Lower lobe of right lung (tissue), 2 donors: ENCODE data around the gene LPIN3. TPM values are rescaled to one million over a fixed set of nuclear protein-coding genes. Genes with fewer than 3 reads are reported as not detected.
A peak's percentile ranks its signal among the peaks of the same experiment; 100 is the strongest.

Experiments used
- ATAC-seq, 2 donors: fragments of 200-7000 bp; cut with Tn5 transposase; one replicate each; pipeline ENCODE4 v1.9.1; 2020 to 2022; ENCODE audit warnings: mild to moderate bottlenecking in 2 of 2, moderate library complexity in 2 of 2
- DNase-seq: peaks from one replicate; pipeline ENCODE4 v3.0.0-alpha.2; 2020
- H3K27ac ChIP-seq: fragments of 200-600 bp; one replicate; pipeline ENCODE4 v1.8.0; 2022
- H3K27me3 ChIP-seq: fragments of 200-600 bp; one replicate; pipeline ENCODE4 v1.8.0; 2022; ENCODE audit warnings: low read depth
- H3K36me3 ChIP-seq: fragments of 200-600 bp; one replicate; pipeline ENCODE4 v1.8.0; 2022; ENCODE audit warnings: mild to moderate bottlenecking
- H3K4me1 ChIP-seq: fragments of 200-600 bp; one replicate; pipeline ENCODE4 v1.8.0; 2022
- H3K4me3 ChIP-seq: fragments of 200-600 bp; one replicate; pipeline ENCODE4 v1.8.0; 2022; ENCODE audit warnings: mild to moderate bottlenecking
- H3K9me3 ChIP-seq: fragments of 200-600 bp; one replicate; pipeline ENCODE4 v1.8.0; 2022
- intact Hi-C: fragments of 100-400 bp; cut with DNase I; formaldehyde crosslinking; loops from one replicate; pipeline ENCODE4 v1.11.0; 2022
- total RNA-seq: library from RNA; stranded (reverse); fragmentation: NEBNext Ultra II Directional; extraction: Animal tissue kit (Norgen Biotek cat#: 25700); gene quantifications from one replicate; pipeline ENCODE4 v1.2.1, GENCODE V29; 2021
- TF ChIP-seq, protein P1 (sequence below): fragments of 200-600 bp; IDR thresholded peaks from one replicate; pipeline ENCODE4 v1.8.0; 2022; ENCODE audit warnings: antibody characterized with exemption, mild to moderate bottlenecking
- donor health status: DM: no; HTN: yes; CAD: no; lungs with severe emphysema.

The LPIN3 gene
- total RNA-seq, 1 donor from 2014 or later: 16.3 TPM

GRCh38 chr20:41365777-41366545 lies 25.3 kb downstream of the LPIN3 start:
- Histone ChIP-seq H3K27ac (no peak overlapping the region), H3K4me3 (peak overlapping the region; percentile 27), H3K36me3 (no peaks in the 10 kb centered on the region), H3K4me1 (peaks cover 4% of the 10 kb centered on the region), H3K27me3 (peaks cover 42% of the 10 kb centered on the region), H3K9me3 (no peaks in the 10 kb centered on the region)
- ATAC-seq (no peak), DNase-seq (no peak)
- intact Hi-C loops: no loop called here
- TF ChIP-seq, protein P1, sequence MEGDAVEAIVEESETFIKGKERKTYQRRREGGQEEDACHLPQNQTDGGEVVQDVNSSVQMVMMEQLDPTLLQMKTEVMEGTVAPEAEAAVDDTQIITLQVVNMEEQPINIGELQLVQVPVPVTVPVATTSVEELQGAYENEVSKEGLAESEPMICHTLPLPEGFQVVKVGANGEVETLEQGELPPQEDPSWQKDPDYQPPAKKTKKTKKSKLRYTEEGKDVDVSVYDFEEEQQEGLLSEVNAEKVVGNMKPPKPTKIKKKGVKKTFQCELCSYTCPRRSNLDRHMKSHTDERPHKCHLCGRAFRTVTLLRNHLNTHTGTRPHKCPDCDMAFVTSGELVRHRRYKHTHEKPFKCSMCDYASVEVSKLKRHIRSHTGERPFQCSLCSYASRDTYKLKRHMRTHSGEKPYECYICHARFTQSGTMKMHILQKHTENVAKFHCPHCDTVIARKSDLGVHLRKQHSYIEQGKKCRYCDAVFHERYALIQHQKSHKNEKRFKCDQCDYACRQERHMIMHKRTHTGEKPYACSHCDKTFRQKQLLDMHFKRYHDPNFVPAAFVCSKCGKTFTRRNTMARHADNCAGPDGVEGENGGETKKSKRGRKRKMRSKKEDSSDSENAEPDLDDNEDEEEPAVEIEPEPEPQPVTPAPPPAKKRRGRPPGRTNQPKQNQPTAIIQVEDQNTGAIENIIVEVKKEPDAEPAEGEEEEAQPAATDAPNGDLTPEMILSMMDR: no peak

- Histone ChIP-seq H3K27ac (no peak within 1 kb of the TSS), H3K27me3 (peaks cover 42% of the 10 kb centered on the region), H3K36me3 (no peaks in the 10 kb centered on the region), H3K4me1 (peaks cover 4% of the 10 kb centered on the region), H3K4me3 (peak within 1 kb of the TSS; percentile 27), H3K9me3 (no peaks in the 10 kb centered on the region)
- TF ChIP-seq, protein P1: no peak
- intact Hi-C loops: no loop called here
- DNase-seq: no peak
- ATAC-seq: no peak
Observed at GRCh38 chr20:41366546-41367392, 26.1 kb downstream of the LPIN3 start, which contains the start of gene EMILIN3. EMILIN3 (minus strand) TSS chr20:41366818; CDS start chr20:41366634, 184 bp downstream.

GRCh38 chr20:41367393-41367695 lies 26.7 kb downstream of the LPIN3 start:
- intact Hi-C loops: no loop called here
- Histone ChIP-seq H3K4me1 (peaks cover 4% of the 10 kb centered on the region), H3K36me3 (no peaks in the 10 kb centered on the region), H3K27me3 (peaks cover 42% of the 10 kb centered on the region), H3K27ac (no peak overlapping the region), H3K9me3 (no peaks in the 10 kb centered on the region), H3K4me3 (no peak overlapping the region)
- ATAC-seq (no peak), DNase-seq (no peak)
- TF ChIP-seq, protein P1: no peak

GRCh38 chr20:41367956-41368355 lies 27.3 kb downstream of the LPIN3 start:
- intact Hi-C loops: no loop called here
- Histone ChIP-seq H3K4me1 (peaks cover 4% of the 10 kb centered on the region), H3K9me3 (no peaks in the 10 kb centered on the region), H3K36me3 (no peaks in the 10 kb centered on the region), H3K4me3 (no peak overlapping the region), H3K27me3 (peaks cover 42% of the 10 kb centered on the region), H3K27ac (no peak overlapping the region)
- DNase-seq: no peak
- no peak for ATAC-seq
- TF ChIP-seq, protein P1: no peak

- H3K36me3 ChIP-seq: no peaks in the 10 kb centered on the region
- peaks cover 4% of the 10 kb centered on the region for H3K4me1 ChIP-seq
- no peaks in the 10 kb centered on the region for H3K9me3 ChIP-seq
- intact Hi-C loops: no loop called here
- TF ChIP-seq, protein P1: no peak
- ATAC-seq (no peak), DNase-seq (no peak)
- H3K27ac ChIP-seq: no peak overlapping the region
- H3K27me3 ChIP-seq: peaks cover 36% of the 10 kb centered on the region
- no peak overlapping the region for H3K4me3 ChIP-seq
Observed at GRCh38 chr20:41369673-41370072, 29.1 kb downstream of the LPIN3 start.
